Osteocyte (in vitro differentiated cells): ENCODE results near the gene OPCML. TPM values are rescaled to one million over a fixed set of nuclear protein-coding genes. Genes with fewer than 3 reads are reported as not detected.

ENCODE experiments used
- DNase-seq: peaks from one replicate; pipeline ENCODE4 v3.0.0; 2021; ENCODE audit warnings: mixed read lengths; ENCODE audit not compliant: unreplicated experiment; ENCODE audit errors: extremely low spot score
- H3K27ac Mint-ChIP-seq: one replicate; pipeline ENCODE4 v1.8.0; 2021; ENCODE audit warnings: mild to moderate bottlenecking, mixed read lengths; ENCODE audit not compliant: unreplicated experiment
- H3K27me3 Mint-ChIP-seq: one replicate; pipeline ENCODE4 v1.8.0; 2021; ENCODE audit warnings: mixed read lengths; ENCODE audit not compliant: unreplicated experiment
- H3K36me3 Mint-ChIP-seq: one replicate; pipeline ENCODE4 v1.8.0; 2021; ENCODE audit warnings: mixed read lengths; ENCODE audit not compliant: unreplicated experiment
- H3K4me1 Mint-ChIP-seq: one replicate; pipeline ENCODE4 v1.8.0; 2021; ENCODE audit warnings: mixed read lengths; ENCODE audit not compliant: unreplicated experiment
- H3K4me3 Mint-ChIP-seq: one replicate; pipeline ENCODE4 v1.8.0; 2021; ENCODE audit warnings: mild to moderate bottlenecking, moderate library complexity, mixed read lengths; ENCODE audit not compliant: unreplicated experiment
- H3K9me3 Mint-ChIP-seq: one replicate; pipeline ENCODE4 v1.8.0; 2021; ENCODE audit warnings: mixed read lengths; ENCODE audit not compliant: unreplicated experiment
- CTCF ChIP-seq: fragments of 200-600 bp; sonication (generic); IDR thresholded peaks from 2 replicates; pipeline ENCODE4 v1.5.0; 2021; ENCODE audit warnings: antibody characterized with exemption, mild to moderate bottlenecking, moderate library complexity
- total RNA-seq: library from RNA; stranded (reverse); gene quantifications from 2 replicates; pipeline ENCODE4 v1.2.1, GENCODE V29; 2021

Gene OPCML
- total RNA-seq, 1 donor from 2014 or later = 0.11 TPM

- H3K27me3 Mint-ChIP-seq = peaks cover 13% of the 10 kb centered on the region
- H3K9me3 Mint-ChIP-seq = no peaks in the 10 kb centered on the region
- DNase-seq = peak; percentile 21
- H3K36me3 Mint-ChIP-seq = no peaks in the 10 kb centered on the region
- no peak overlapping the region for H3K27ac Mint-ChIP-seq
- TF ChIP-seq CTCF = no peak
- H3K4me3 Mint-ChIP-seq = no peak overlapping the region
- no peaks in the 10 kb centered on the region for H3K4me1 Mint-ChIP-seq
Observed at GRCh38 chr11:133070791-133071190, 461.5 kb downstream of the OPCML start.

- no peak overlapping the region for H3K27ac Mint-ChIP-seq
- DNase-seq = peak; percentile 59
- H3K9me3 Mint-ChIP-seq = no peaks in the 10 kb centered on the region
- H3K4me3 Mint-ChIP-seq = no peak overlapping the region
- H3K36me3 Mint-ChIP-seq = no peaks in the 10 kb centered on the region
- no peak for TF ChIP-seq CTCF
- H3K27me3 Mint-ChIP-seq = peaks cover 9% of the 10 kb centered on the region
- no peaks in the 10 kb centered on the region for H3K4me1 Mint-ChIP-seq
Observed at GRCh38 chr11:133070021-133070713, 462.1 kb downstream of the OPCML start.

- no peak overlapping the region for H3K4me3 Mint-ChIP-seq
- no peak for DNase-seq
- H3K27me3 Mint-ChIP-seq = peaks cover 7% of the 10 kb centered on the region
- TF ChIP-seq CTCF = no peak
- H3K27ac Mint-ChIP-seq = no peak overlapping the region
- H3K9me3 Mint-ChIP-seq = no peaks in the 10 kb centered on the region
- peaks cover 10% of the 10 kb centered on the region for H3K4me1 Mint-ChIP-seq
- H3K36me3 Mint-ChIP-seq = no peaks in the 10 kb centered on the region
Observed at GRCh38 chr11:133065847-133066485, 466.3 kb downstream of the OPCML start.

- no peak for TF ChIP-seq CTCF
- DNase-seq = no peak
- H3K9me3 Mint-ChIP-seq = no peaks in the 10 kb centered on the region
- no peak overlapping the region for H3K27ac Mint-ChIP-seq
- peak overlapping the region; percentile 78 for H3K4me3 Mint-ChIP-seq
- peaks cover 7% of the 10 kb centered on the region for H3K27me3 Mint-ChIP-seq
- peaks cover 10% of the 10 kb centered on the region for H3K4me1 Mint-ChIP-seq
- H3K36me3 Mint-ChIP-seq = no peaks in the 10 kb centered on the region
Observed at GRCh38 chr11:133064961-133065360, 467.3 kb downstream of the OPCML start.

GRCh38 chr11:133064152-133064877, 468.0 kb downstream of the OPCML start:
- peak; percentile 90 for TF ChIP-seq CTCF
- H3K36me3 Mint-ChIP-seq = no peaks in the 10 kb centered on the region
- peak; percentile 95 for DNase-seq
- peak overlapping the region; percentile 78 for H3K4me3 Mint-ChIP-seq
- H3K9me3 Mint-ChIP-seq = no peaks in the 10 kb centered on the region
- H3K27me3 Mint-ChIP-seq = peaks cover 7% of the 10 kb centered on the region
- peak overlapping the region; percentile 65 for H3K27ac Mint-ChIP-seq
- peaks cover 10% of the 10 kb centered on the region for H3K4me1 Mint-ChIP-seq
